Transverse colon (tissue), 3 donors: ENCODE results near the gene SLC38A1.

Experiments used
- EP300 ChIP-seq: sonication (generic); formaldehyde crosslinking; IDR thresholded peaks from one replicate; pipeline ENCODE4 v1.6.1; 2017; ENCODE audit warnings: antibody characterized with exemption, low read depth
- POLR2A ChIP-seq: fragments of 450-650 bp; IDR thresholded peaks from one replicate; pipeline ENCODE4 v1.6.1; 2016; ENCODE audit warnings: antibody characterized with exemption, mild to moderate bottlenecking, moderate library complexity
- TF ChIP-seq, protein P1 (sequence below), 5 experiments: fragments of 200-600 bp in 3 of 5; fragments of 450-650 bp in 2 of 5; sonication (generic) in 3 of 5; IDR thresholded peaks; 1 replicate in 2 of 5; 2 replicates in 3 of 5; pipeline ENCODE4 v1.5.1; 2016 to 2017; ENCODE audit warnings: antibody characterized with exemption in 5 of 5, inconsistent platforms in 3 of 5, mild to moderate bottlenecking in 2 of 5, moderate library complexity in 1 of 5

DNA sequence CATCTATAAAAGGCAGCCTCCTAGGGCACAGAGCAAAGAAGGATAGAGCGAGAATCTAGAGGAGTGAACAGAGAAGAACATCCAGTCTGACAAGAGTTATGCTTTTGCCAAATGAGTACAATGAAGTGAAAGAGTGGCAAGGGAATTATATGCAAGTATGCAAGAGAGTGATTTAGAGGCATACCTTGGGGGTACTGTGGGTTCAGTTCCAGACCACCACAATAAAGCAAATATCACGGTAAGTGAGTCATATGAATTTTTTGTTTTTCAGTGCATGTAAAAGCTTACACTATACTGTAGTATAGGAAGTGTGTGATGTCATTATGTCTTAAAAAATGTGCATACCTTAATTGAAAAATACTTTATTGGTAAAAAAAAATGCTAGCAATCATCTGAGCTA lies 101.4 kb downstream of the SLC38A1 start:
- TF ChIP-seq, protein P1, sequence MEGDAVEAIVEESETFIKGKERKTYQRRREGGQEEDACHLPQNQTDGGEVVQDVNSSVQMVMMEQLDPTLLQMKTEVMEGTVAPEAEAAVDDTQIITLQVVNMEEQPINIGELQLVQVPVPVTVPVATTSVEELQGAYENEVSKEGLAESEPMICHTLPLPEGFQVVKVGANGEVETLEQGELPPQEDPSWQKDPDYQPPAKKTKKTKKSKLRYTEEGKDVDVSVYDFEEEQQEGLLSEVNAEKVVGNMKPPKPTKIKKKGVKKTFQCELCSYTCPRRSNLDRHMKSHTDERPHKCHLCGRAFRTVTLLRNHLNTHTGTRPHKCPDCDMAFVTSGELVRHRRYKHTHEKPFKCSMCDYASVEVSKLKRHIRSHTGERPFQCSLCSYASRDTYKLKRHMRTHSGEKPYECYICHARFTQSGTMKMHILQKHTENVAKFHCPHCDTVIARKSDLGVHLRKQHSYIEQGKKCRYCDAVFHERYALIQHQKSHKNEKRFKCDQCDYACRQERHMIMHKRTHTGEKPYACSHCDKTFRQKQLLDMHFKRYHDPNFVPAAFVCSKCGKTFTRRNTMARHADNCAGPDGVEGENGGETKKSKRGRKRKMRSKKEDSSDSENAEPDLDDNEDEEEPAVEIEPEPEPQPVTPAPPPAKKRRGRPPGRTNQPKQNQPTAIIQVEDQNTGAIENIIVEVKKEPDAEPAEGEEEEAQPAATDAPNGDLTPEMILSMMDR (IDR thresholded peaks at IDR 0.05) = no peak
- TF ChIP-seq POLR2A = no peak
- TF ChIP-seq EP300 = no peak
